HG02840 (cell line): ENCODE results near the gene DVL2.
"Not testable (repeated sequence)": the region's sequence is repeated elsewhere in the genome, so short reads cannot be mapped to it uniquely, and the experiment has no call there.

Source experiments
- ATAC-seq: cut with Tn5 transposase; IDR thresholded peaks from one replicate; pipeline ENCODE4 v1.9.1; 2021; ENCODE audit warnings: mild to moderate bottlenecking, moderate library complexity, moderate number of reproducible peaks; ENCODE audit not compliant: unreplicated experiment, low FRiP score

Gene DVL2

GRCh38 chr17:7207120-7208001 lies 27.0 kb downstream of the DVL2 start:
- ATAC-seq, result no peak

DNA sequence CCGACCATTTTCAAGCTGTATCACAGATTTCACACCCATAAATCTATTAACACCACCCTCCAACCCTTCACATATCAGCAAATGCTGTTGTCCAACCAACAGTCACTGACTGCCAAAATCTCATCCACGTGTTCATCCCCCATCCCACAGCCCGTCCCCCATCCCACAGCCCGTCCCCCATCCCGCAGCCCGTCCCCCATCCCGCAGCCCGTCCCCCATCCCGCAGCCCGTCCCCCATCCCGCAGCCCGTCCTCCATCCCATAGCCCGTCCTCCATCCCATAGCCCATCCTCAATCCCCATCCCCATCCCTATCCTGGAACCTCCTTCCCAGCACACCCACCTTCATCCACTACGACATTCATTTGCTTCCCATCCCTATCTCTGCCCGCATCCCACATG lies 28.8 kb downstream of the DVL2 start:
- no peak for ATAC-seq

DNA sequence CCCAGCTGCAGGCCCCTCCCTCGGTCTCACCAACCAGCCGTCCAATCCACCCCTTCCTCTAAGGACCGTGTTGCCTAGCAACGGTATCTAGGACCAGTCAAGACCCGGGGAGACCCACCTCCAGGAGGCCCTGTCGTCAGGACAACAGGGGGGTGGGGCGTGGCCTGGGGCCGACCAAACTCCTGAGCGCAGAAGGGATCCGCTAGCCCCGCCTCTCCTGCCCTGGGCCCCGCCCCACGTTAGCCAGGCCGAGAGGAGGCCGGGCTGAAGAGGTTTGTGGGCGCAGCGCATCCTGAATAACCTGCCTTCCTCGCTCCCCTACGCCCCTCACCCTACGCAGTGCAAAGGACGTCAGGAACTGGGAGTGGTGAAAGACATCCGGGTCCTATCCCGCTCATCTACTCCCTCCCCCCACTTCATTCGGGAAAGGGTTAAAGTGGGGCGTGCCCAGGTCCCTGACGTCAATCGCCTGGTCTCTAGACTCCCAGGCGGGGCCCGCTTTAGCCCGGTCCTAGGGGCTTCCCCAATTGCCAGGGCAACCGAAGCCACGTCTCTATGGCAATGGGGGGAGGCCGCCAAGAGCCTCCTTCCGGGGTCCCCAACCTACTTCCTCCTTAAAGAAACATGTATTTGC lies 29.4 kb downstream of the DVL2 start:
- peak; percentile 84 for ATAC-seq

DNA sequence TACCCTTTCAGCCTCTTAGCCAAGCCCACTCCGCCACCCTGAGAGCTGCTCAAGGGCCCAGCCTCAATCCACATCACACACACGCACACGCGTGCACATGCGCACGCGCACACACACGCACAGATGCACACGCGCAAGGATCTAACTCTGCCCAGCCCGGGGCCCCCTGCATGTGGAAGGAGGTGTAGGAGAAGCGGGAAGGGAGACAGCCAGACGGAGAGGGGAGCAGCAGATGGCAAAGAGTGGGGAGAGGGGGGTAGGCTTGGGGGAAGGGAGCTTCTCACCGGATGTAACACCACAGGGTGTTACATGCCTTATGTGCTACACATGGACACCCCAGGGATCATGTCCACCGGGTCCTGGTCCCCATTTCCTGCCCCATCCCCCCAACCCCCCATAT lies 30.0 kb downstream of the DVL2 start:
- ATAC-seq, result no peak

GRCh38 chr17:7203391-7203790 lies 30.9 kb downstream of the DVL2 start:
- ATAC-seq, result no peak

DNA sequence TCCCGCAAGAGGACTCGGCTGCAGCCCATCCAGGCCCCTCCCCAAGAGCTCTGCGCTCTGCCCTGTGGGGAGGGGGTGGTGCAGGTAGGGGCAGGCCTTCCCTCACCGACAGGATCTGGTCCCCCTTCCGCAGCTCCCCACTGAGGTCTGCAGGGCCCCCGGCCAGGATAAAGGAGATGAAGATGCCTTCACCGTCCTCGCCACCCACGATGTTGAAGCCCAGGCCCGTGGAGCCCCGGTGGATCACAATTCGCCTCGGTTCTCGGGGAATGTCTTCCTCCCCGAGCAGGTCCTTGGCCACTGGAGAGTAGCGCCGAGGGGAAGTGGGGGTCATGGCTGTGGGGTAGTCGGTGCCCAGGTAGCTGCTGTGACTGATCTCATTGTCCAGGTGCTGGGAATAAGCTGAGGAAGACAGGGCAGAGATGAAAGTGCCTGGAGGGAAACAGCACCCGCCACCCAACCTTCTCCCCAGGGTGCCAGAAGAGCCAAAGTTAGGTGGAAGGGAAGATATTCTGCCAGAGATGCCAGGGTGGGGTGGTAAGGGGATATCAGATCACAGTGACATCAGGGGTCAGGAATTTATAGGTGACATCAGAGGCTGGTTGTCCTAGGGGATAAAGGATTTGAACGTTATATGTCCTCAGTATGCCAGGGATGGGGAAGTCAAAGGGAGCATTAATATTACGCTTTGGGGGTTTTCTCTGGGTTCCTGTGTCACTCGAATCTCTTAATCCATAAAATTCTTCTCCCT lies 37.5 kb downstream of the DVL2 start:
- no peak for ATAC-seq

GRCh38 chr17:7195971-7196370 lies 38.3 kb downstream of the DVL2 start:
- ATAC-seq, result no peak

GRCh38 chr17:7192271-7192937 lies 41.9 kb downstream of the DVL2 start:
- no peak for ATAC-seq

DNA sequence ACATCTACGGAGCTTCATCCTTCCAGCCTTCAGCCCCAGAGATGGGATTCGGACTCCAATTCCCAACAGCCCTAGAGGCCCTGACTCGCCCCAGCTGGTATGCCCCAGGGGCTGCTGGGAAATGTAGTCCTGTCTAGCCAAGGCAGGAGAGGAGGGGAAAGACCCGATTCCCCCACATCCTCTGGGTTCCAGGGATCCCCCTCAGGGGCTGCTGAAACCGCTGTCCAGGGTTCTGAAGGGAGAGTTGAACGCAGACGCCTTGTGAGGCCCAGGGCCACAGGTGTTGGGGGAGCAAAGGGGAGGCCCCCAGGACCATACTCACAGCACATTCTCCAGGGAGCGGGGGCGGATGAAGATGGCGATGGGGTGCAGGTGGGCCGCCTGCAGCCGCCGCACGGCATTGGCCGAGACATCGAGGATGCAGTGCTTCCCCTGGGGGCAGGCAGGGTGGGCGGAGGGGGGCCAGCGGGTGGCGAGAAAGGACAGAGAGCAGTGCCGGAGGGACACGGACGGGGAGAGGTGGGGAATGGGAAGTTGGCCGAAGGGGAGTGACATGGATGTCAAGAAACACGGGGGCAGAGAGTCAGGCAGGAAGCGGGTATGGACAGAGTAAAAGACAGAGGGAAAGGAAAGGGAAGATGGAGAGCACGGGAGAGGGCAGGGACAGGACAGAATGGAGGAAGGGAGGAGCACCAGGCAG lies 42.6 kb downstream of the DVL2 start:
- ATAC-seq, result no peak

DNA sequence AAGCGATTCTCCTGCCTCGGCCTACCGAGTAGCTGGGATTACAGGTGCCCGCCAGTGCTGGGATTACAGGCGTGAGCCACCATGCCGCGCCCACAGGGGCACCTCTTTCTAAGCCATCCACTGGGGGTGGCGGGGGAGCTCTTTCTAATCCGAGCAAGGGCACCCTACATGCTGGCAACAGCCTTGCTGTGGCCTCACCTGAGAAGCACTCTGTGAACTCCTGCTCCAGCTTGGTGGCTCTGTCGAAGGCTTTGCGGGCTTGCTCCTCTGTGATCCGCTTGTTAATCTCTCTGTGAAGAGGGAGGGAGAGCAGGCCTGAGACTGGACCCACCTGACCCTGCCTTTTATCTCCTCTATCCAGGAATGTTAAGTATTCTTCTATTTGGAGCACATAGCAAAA lies 43.2 kb downstream of the DVL2 start:
- no peak for ATAC-seq

DNA sequence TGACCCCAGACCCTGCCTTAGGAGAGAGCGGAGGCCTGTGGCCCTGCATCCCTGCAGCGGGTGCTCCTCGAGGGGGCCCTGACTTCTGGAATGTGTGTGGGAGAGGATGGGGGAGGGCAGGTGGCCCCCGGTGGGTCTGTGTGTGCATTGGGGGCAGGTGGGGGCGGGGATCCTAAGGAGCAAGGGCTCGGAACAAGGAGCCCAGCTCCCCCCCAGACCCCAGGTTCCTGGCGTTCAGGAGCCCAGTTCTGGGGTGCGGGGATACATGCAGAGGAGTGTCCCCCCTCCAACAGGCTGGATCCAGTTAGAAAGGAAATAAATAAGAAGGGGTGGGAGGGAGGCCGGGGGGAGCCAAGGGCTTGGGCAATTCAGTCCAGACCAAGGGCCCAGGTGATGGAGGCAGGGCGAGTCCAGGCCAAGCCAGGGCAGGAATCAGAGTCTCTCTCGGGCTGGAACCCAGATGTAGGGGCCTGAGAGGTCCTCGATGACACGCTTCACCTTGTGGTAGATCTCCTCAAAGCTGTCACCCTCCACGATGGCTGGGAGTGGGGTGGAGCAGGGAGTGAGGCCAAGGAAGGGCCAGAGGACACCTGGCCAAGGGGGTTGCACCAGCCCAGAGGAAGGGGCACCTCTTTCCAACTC lies 43.9 kb downstream of the DVL2 start:
- ATAC-seq, result no peak

DNA sequence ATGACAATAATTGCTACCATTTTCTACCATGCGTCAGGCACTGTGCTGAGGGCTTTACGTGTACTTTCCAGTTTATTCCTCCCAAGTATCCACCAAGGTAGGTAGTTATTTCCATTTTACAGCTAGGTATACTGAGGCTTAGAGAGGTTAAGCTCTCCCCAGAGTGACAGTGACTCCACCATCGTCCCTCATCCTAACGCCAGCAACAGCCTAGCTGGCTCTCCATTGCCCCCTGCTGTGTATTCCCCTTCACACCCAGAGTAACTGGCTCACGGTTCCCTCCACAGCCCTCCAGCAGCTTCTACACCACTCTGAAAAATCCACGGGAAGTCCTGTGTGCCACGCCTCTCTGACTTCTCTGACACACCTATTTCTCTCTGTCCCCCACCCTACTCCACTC lies 48.1 kb downstream of the DVL2 start:
- no peak for ATAC-seq

DNA sequence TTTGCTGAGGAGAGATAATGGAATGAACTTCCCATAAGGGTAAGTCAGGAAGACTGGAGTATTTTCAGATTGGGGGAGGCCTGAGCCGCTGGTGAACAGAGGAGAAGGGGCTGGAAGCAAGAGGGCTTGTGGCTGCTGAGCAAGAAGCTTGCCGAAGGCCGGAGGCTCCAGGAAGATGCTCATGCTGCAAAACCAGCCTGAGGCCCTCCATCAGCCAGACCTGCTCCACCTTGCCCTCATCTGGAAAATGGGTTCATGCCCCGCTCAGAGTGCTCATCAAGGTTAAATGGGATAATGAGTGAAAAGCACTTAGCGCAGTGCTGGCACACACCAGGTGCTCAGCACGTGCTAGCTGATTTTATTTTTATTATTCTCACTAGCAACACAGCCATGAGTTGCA lies 49.7 kb downstream of the DVL2 start:
- no peak for ATAC-seq

DNA sequence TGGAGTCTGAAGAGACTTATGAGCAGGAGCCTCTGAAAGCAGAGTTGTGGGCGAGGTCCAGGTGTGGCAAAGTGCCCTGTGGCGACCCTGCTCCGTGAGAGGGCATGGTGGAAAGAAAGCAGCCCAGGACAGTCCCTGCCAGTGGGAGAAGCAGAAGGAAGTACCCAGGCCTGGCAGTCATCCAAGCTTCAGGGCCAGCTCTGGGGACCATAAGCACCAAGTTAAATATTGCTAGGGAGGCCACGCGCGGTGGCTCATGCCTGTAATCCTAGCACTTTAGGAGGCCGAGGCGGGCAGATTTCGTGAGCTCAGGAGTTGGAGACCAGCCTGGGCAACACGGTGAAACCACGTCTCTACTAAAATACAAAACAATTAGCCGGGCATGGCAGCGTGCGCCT lies 50.2 kb downstream of the DVL2 start:
- ATAC-seq, result no peak

- no peak for ATAC-seq
These were observed 50.8 kb downstream of the DVL2 start for GRCh38 chr17:7183433-7184090.

GRCh38 chr17:7182101-7182500 lies 52.2 kb downstream of the DVL2 start:
- not testable (repeated sequence) for ATAC-seq

DNA sequence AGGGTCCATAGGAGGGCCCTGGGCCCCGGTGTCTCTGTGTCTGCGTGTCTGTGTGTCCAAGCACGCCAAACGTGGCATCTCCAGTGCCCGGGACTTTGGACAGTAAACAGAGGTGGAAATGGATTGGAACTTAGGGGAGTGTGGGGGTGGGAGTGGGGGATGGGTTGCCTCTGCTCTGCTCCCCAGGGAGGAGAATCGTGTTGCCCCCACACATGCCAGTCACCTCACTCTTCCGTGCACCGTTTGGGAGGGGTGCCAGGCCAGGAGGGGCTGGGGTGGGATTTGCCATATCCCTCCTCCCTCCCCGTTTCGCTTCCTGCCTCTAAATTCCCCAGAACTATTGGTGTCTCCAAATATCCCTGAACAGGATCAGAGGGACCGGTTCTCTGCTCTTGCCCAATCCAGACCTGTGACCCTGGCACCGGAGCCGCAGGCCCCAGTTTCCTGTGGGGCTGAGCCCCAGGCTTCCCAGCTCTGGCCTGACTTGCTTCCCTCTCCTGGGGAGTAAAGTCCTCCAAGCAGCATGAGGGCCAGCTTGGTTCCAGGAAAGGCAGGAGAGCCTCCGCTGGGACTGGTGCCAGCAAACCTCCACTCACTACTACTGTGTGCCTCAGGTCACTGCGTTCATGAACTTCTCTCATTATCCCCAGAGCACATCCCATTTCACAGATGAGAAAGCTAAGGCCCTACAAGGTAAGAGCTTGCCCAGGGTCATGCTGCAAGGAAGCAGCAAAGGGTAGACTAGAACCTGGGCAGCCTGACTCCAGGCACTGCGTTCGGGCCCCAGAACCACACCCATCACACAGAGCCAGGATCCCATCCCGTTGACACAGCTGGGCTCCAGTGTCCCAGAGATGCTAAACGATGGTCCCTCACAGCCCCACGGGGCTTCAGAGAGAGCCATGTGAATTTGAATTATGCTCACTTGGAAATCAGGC lies 54.7 kb downstream of the DVL2 start, which contains the start of gene ASGR1:
ASGR1 (minus strand) TSS at position 54 of the 938 bp plus-strand sequence. CDS start 807 bp downstream, outside the sequence.
- ATAC-seq, result no peak

GRCh38 chr17:7178973-7179316 lies 55.4 kb downstream of the DVL2 start:
- ATAC-seq, result no peak
